NCI-H1092 (cell line): ENCODE results near the gene PAGE1.
"Not testable (repeated sequence)": the region's sequence is repeated elsewhere in the genome, so short reads cannot be mapped to it uniquely, and the experiment has no call there.

Source experiments
- DNase-seq: peaks from one replicate; lab custom pipeline; 2025; lab: John Stamatoyannopoulos, UW

PAGE1 gene, protein sequence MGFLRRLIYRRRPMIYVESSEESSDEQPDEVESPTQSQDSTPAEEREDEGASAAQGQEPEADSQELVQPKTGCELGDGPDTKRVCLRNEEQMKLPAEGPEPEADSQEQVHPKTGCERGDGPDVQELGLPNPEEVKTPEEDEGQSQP

GRCh38 chrX:49695276-49696180 lies at the start of gene PAGE1:
Gene PAGE1 (minus strand): TSS chrX:49695984. CDS start chrX:49694770, 1,214 bp downstream.
- no peak for DNase-seq

DNA sequence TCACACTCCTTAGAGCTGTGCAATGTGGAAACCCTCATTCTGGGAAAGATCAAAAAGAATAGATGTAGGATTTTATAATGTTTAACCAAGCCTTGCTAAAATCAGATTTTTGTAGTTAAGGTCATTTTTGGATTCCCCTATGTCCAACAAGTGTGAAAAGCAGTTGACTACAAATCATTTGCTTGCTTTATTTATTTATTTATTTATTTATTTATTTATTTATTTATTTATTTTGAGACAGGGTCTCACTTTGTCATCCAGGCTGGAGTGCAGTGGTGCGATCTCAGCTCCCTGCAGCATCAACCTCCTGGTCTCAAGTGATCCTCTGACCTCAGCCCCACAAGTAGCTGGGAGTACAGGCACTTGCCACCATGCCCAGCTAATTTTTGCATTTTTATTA lies 45.7 kb upstream of the PAGE1 start:
- DNase-seq: not testable (repeated sequence)

GRCh38 chrX:49727847-49728246 lies 32.1 kb upstream of the PAGE1 start:
- no peak for DNase-seq

DNA sequence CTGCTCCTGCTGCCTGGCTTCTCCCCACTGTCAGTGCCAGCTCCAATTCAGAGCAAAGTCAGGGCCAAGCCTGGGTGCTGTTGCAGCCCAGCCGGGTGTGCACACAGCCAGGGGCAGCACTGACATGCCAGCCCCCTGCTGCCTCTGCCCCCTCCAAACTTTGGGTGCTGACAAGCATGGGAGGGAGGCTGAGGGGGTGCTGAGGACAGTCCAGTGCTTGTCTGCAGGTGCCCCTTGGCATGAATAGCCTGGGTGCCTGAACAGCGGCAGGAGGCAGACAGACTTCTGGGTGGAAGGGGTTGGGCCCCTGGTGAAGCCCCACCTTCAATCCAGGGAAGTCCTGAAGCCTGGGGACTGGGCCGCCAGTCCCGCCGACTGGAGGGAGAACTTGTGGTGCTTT lies 31.2 kb upstream of the PAGE1 start:
- no peak for DNase-seq

DNA sequence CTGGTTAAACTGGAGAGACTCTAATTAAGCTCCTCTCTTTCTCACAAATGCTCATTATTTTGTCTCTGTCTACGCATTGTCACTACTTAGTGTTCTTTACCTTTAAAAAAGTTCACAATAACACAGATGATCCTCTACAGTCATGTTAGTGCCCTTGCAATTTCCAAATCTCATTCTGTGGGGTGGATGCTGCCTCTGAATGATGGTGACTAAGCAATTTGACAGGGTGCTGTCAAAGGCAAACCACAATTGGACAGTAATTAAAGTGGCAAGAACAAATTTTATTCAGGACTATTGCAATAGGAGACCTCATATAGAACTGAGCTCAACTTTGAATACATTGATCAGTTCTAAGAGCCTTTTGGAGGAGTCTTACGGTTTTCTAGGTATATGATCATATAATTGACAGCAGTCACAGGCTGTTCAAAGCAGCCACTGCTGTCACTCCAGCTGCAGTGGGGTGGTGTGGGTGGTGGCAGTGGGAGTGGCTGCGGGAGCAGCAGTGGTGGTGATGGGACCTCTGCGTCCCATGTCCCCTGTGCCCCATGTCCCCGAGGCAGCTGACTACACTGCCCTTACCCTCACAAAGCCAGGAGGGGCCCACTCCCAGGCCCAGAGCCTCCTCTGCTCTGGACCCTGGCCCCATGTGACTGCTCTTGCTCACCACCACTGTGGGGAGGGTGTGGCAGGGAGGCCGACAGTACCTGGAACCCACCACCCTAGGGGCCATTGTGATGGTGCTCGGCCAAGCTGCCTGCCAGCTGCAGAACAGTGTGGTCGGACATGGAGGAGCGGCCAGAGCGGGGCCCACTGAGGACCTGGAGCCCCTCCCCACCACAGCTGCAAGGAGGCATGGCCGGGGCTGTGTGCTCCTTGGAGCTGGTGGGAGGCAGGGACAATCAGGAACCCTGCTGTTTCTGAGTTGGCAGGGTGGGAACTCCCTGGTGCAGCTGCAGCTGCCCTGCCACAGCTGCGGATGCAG lies 30.4 kb upstream of the PAGE1 start:
- no peak for DNase-seq

DNA sequence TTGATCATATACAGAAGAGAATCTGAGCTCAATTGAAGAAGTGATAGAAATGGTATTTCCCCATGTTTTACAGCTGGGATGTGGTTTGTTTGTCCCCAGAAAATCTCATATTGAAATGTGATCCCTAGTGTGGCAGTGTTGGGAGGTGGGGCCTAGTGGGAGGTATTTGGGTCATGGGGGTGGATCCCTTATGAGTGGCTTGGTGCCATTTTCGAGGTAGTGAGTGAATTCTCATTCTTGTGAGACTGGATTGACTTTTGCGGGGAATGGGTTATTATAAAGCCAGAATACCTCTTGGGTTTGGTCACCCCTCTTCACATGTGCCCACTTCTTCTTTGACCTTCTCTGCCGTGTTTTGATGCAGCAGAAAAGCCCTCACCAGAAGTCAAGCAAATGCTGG lies 29.6 kb upstream of the PAGE1 start:
- no peak for DNase-seq

DNA sequence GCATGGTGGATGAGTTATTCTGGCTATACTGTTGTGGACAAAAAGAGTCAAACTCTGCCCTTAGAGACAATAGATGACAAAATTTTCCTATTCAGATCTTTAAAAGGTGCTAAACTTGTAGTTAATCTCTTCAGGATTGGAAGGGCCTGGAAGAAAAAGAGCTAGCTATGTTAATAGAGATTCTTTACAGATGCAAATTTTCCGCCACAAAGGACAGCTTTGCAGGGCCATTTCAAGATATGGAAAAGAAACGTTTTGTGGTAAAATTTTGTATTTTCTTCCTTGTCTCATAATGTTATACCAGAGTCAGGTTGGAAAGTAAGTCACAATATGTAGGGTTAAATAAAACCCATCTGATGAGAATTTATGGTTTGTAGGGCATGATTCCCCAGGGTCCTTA lies 24.3 kb upstream of the PAGE1 start:
- DNase-seq: not testable (repeated sequence)

DNA sequence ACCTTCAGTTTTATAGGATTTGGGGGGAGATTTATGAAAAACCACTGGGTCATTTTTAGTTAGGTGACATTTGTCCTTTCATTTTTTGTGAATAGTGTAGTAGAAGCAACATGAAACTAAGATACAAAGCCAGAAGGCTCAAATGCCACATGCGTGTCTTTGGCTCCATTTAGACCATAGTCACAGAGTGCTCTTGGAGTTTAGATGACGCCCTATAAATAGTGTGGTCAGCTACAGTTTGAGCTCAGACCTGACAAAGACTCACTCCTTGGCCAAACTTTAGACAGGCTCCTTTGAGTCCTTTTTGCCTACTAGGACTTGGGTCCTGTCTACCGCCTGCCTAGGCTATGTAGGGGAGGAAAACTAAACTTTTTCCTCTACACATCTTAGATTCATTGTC lies 16.8 kb upstream of the PAGE1 start:
- no peak for DNase-seq

- DNase-seq: no peak
Measured at GRCh38 chrX:49710744-49711319, 15.0 kb upstream of the PAGE1 start.

DNA sequence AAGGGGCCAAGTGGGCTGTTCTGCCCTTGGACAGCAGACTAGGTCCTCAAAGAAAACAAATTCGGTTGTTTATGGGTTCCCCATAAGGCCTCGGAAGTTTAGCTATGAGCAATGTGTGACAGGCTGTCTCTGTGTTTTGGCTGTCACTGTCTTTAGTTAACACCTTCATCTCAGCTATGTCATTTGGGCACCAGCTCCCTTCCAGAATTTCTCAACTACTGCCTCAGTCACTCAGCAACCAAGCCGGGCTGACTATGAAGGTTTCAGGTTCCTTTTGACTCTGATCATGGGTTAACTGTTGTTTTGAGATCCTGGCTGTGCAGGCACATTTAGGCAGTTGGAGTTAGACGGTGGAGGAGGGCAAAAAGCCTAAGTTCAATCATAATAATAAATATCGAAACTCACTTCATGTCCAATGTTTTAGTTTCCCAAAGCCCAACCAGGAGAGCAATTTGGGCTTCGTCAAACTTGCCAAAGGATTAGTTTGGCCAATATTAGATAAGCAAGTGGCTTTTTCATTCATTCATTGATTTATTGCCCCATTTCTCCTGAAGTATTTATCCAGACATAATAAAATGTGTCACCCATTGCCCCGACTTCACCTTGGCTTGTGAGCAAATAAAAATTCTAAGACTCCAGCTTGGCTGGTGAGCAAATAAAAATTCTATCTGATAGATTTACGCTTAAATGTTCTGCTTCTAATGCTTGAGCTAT lies 9.1 kb upstream of the PAGE1 start:
- no peak for DNase-seq

DNA sequence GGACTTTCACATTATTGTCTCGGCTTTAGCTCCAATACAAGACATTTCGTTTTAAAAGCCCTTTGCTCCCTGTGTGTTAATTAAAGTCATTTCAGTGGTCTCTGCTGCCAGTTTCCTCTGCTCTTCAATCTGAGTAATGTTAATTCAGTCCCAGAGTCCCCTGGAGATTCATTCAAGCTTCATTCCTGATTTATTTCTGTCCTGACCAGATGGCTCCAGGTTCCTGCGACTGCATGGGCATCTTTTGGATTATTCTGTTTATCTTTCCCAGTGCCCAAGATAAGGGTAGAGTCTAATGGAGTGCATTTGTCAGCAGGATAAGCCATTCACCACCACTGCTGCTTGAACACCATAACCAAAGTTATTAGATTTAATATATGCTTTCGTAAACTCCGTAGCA lies 6.1 kb upstream of the PAGE1 start:
- no peak for DNase-seq

DNA sequence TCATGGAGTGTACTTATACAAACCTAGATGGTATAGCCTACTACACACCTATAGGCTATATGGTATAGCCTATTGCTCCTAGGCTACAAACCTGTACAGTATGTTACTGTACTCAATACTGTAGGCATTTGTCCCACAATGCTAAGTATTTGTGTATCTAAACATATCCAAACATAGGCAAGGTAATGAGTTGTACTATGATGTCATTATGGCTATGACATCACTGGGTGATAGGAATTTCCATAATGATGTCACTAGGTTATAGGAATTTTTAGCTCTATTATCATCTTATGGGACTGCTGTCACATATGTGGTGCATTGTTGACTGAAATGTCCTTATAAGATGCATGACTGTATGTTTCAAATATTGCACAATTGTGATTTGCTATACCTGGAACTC lies 5.5 kb upstream of the PAGE1 start:
- no peak for DNase-seq

DNA sequence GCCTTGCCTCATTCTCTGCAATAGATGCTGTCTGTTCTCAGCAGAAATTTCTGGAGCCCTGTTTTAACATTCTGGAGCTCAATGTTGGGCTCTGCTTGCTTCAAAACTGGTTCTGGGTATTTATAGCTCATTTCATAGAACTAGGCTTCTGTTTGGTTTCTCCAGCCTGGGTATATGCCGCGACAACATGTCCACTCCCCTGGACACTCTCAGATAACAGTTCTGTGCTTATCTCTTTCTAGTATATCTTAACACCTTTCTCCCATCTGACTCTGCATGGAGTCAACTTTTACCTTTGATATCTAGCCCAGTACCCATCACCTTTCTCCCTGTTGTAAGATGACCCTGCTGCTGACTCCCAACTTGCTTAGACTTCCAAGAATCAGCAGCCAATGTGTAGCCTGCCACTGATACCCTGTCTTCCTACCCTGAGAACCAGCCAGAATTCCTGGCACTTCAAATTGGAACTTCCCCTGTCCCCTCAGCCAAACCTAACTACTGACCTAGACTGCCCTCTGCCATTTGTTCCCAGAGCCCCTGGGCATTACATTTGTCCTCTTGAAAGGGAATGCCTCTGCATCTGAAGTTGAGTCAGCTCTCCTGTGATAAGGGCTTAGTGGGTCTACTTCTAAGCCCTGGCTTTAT lies 20.6 kb downstream of the PAGE1 start:
- DNase-seq: no peak

GRCh38 chrX:49673394-49673793 lies 22.4 kb downstream of the PAGE1 start:
- DNase-seq: no peak

- no peak for DNase-seq
Measured at GRCh38 chrX:49664824-49665223, 31.0 kb downstream of the PAGE1 start.

GRCh38 chrX:49661881-49662280 lies 33.9 kb downstream of the PAGE1 start:
- DNase-seq: no peak

- DNase-seq: no peak
Measured at GRCh38 chrX:49659771-49660170, 36.0 kb downstream of the PAGE1 start.

DNA sequence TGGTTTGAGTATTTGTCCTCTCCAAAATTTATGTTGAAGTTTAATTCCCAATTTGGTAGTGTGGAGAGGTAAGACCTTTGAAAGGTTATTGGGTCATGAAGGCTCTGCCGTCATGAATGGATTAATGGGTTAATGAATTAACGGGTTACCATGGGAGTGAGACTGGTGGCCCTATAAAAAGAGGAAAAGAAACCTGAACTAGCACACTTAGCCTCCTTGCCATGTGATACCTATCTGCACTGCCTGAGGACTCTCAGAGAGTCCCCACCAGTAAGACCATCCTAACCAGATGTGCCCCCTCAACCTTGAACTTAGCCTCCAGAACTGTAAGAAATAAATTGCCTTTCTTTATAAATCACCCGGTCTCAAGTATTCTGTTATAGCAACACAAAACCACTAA lies 39.3 kb downstream of the PAGE1 start:
- no peak for DNase-seq

- no peak for DNase-seq
Measured at GRCh38 chrX:49644991-49645637, 50.7 kb downstream of the PAGE1 start.
